Measurements from ENCODE around the gene HINT2.

DNA sequence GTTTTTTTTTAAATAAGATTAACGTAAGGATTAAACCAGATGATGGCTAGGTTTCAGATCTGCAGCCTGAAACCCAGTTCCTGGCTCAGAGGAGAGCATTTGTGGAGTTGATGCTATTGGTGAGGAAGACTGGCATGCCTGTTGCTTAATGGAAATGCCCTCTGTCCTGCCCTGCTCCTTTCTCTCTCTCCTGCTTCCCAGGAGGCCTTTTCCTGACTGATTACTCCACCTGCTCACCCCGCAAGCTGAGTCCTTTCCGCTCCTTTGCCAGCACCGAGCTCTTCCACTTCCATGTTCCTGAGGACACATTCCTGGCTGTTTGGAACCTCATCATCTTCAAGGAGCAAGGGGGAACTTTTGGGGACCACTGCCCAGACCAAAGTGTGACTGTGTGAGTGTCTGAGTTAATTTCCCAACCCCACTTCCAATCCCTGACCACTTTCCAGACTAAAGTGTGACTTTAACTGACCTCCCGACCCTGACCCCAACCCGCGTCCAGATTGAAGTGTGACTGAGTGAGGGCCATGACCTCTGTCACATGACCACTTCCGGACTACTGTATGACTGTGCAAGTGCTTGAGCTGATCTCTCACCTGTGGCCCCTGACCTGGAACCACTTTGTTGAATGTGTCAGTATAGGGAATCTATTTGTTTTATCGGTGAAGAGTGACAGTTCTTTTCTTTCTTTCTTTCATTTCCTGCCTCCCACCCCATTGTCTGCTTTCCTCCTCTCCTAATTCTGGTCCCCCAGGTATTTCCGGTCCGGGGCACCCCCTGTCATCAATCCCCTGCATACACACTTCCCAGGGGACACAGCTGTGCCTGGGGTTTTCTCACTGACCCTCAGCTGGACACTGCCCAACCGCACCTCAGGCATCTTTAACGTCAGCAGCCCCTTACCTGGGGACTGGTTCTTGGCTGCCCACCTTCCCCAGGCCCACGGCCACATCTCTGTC, 19.7 kb upstream of the HINT2 start:
- TF ChIP-seq, protein P1, sequence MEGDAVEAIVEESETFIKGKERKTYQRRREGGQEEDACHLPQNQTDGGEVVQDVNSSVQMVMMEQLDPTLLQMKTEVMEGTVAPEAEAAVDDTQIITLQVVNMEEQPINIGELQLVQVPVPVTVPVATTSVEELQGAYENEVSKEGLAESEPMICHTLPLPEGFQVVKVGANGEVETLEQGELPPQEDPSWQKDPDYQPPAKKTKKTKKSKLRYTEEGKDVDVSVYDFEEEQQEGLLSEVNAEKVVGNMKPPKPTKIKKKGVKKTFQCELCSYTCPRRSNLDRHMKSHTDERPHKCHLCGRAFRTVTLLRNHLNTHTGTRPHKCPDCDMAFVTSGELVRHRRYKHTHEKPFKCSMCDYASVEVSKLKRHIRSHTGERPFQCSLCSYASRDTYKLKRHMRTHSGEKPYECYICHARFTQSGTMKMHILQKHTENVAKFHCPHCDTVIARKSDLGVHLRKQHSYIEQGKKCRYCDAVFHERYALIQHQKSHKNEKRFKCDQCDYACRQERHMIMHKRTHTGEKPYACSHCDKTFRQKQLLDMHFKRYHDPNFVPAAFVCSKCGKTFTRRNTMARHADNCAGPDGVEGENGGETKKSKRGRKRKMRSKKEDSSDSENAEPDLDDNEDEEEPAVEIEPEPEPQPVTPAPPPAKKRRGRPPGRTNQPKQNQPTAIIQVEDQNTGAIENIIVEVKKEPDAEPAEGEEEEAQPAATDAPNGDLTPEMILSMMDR (IDR thresholded peaks at IDR 0.05; ENCODE audit: low read depth, low read length): no peak
- no peak for TF ChIP-seq EZH2phosphoT487 (IDR thresholded peaks at IDR 0.05; ENCODE audit: low read depth)

Measured in OCI-LY3 (cell line).